Stimulated activated CD8-positive, alpha-beta memory T cell treated with anti-CD3 and anti-CD28 coated beads, Interleukin-2, amount 100 ng/mL, for 48 hours (primary cell): ENCODE data around the gene SLC35F3.

Experiments
- DNase-seq, 2 donors: peaks; one replicate each; pipeline ENCODE4 v3.0.0-alpha.2; 2020; ENCODE audit warnings: low read depth in 2 of 2

SLC35F3 gene

GRCh38 chr1:233972951-233973635, 68.6 kb downstream of the SLC35F3 start:
- DNase-seq: no peak

- DNase-seq: no peak
Measured at GRCh38 chr1:233975486-233975885, 71.0 kb downstream of the SLC35F3 start.

DNA sequence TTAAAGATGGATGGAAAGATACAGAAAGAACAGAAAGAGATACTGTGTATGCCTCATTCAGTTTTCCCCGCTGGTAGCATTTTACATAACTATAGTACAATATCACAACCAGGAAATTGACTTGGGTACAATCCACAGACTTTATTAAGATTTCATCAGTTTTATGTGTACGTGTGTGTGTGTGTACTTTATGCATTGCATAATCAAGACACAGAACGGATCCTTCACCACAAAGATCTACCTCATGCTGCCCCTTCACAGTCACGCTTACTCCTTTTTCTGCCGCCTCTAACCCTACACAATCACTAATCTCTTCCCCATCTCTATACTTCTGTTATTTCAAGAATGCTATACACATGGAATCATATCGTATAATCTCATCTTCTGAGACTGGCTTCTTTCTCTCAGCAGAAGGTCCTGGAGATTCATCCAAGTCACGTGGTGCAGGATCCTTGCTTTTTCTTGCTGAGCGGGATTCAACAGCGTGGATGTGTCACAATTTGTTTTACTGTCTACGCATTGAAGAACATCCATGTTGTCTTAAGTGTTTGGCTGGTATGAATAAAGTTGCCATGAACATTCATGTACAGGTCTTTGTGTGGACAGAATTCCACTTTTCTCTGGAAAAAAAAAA, 76.7 kb downstream of the SLC35F3 start:
- DNase-seq: no peak

GRCh38 chr1:233982827-233983518, 78.5 kb downstream of the SLC35F3 start:
- DNase-seq: no peak

- DNase-seq: no peak
Measured at GRCh38 chr1:233983811-233984210, 79.3 kb downstream of the SLC35F3 start.

- no peak for DNase-seq
Measured at GRCh38 chr1:233988963-233989696, 84.7 kb downstream of the SLC35F3 start.

DNA sequence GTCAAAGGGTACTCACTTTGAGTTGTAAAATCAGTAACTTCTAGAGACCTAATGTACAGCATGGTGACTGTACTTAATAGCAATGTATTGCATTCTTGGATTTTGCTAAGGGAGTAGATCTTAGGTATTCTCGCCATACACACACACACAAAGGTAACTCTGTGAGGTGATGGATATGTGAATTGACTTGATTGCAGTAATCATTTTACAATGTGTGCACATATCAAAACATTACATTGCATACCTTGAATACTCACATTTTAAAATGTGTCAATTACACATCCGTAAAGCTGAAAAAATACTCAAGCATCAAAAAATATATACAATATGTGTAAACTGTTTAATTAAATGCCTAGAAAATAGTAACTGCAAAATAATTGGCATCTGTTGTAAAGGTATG, 86.0 kb downstream of the SLC35F3 start:
- DNase-seq: no peak

GRCh38 chr1:233993651-233994050, 89.2 kb downstream of the SLC35F3 start:
- no peak for DNase-seq

GRCh38 chr1:233994112-233994511, 89.6 kb downstream of the SLC35F3 start:
- DNase-seq: no peak

GRCh38 chr1:233998456-233998855, 94.0 kb downstream of the SLC35F3 start:
- DNase-seq: no peak

- DNase-seq: no peak
Measured at GRCh38 chr1:233998891-233999290, 94.4 kb downstream of the SLC35F3 start.

GRCh38 chr1:234000557-234001041, 96.1 kb downstream of the SLC35F3 start:
- no peak for DNase-seq

GRCh38 chr1:234001817-234002216, 97.3 kb downstream of the SLC35F3 start:
- no peak for DNase-seq

DNA sequence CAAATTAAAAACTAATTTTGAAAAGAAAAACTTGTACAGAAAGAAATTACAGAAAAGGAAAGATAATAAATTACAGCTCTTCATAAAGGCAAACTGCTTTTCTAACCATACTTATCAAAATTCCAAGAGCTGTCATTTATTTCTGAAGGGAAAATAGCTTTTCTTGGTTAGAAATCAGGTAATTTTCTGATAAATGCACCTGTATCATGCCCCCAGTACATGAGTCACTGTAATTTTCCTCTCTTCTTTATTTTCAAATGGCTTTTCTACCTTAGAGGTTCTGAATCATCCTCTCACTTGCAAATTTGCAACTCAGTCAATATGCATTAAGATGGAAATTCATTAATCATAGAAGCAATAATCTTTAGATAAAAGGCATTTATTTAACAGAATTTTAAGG, 100.1 kb downstream of the SLC35F3 start:
- DNase-seq: no peak

GRCh38 chr1:234007684-234008083, 103.2 kb downstream of the SLC35F3 start:
- no peak for DNase-seq

GRCh38 chr1:234008591-234008990, 104.1 kb downstream of the SLC35F3 start:
- DNase-seq: no peak

- no peak for DNase-seq
Measured at GRCh38 chr1:234009668-234010067, 105.2 kb downstream of the SLC35F3 start.

GRCh38 chr1:234014208-234014607, 109.7 kb downstream of the SLC35F3 start:
- no peak for DNase-seq

DNA sequence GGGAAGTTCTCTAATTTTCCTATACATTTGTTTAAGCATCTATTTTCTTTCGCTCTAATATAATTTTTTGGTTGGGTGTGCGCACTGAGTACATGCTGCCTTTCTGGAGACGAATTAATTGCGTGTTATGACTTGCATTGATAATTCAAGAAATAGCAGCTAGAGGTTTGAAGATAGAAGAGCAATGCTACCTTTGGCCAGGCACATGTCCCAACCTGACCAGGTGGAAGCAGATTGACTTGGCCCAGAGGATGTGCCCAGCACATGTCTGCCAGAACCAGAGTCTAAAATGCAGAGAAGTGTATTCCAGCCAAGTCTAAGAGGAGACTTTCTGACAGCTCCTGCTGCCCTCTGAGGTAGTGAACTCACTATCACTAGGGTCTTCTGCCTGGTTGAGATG, 114.3 kb downstream of the SLC35F3 start:
- no peak for DNase-seq

DNA sequence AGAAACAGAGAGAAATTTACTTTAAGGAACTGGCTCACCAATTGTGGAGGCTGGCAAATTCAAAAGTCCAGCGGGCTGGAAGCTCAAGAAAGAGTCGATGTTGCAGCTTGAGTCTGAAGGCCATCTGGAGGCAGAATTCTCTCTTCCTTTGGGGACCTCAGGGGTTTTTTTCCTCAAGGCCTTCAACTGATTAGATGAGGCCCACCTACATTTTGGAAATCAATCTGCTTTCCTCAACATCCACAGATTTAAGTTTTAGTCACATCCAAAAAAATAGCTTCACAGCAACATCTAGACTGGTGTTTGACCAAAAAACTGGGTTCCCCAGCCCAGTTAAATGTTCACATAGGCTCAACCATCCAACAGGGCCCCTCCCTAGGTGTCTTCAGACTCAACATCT, 114.9 kb downstream of the SLC35F3 start:
- no peak for DNase-seq

DNA sequence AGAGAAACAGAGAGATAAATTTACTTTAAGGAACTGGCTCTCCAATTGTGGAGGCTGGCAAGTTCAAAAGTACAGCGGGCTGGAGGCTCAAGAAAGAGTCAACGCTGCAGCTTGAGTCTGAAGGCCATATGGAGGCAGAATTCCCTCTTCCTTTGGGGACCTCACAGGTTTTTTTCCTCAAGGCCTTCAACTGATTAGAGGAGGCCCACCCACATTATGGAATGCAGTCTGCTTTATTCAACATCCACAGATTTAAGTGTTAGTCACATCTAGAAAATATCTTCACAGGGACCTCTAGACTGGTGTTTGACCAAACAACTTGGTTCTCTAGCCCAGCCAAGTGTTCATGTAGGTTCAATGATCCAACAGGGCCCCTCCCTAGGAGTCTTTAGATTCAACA, 117.8 kb downstream of the SLC35F3 start:
- no peak for DNase-seq

GRCh38 chr1:234039603-234040002, 135.1 kb downstream of the SLC35F3 start:
- no peak for DNase-seq
